AG09309 (cell line): ENCODE measurements around the gene CDKAL1.

ENCODE experiments used
- DNase-seq: peaks from one replicate; pipeline ENCODE4 v3.0.0-alpha.2; 2010; ENCODE audit warnings: low read depth
- H3K4me3 ChIP-seq: 2 replicates; pipeline ENCODE4 v1.5.1; 2011; ENCODE audit warnings: mild to moderate bottlenecking, low read depth, low read length, moderate library complexity; ENCODE audit not compliant: control insufficient read depth
- TF ChIP-seq, protein P1 (sequence below): IDR thresholded peaks from 2 replicates; pipeline ENCODE4 v1.5.1; 2011; ENCODE audit warnings: mild to moderate bottlenecking, low read depth, low read length, inconsistent platforms; ENCODE audit not compliant: insufficient read depth, control insufficient read depth; ENCODE audit errors: missing control alignments

Gene CDKAL1

DNA sequence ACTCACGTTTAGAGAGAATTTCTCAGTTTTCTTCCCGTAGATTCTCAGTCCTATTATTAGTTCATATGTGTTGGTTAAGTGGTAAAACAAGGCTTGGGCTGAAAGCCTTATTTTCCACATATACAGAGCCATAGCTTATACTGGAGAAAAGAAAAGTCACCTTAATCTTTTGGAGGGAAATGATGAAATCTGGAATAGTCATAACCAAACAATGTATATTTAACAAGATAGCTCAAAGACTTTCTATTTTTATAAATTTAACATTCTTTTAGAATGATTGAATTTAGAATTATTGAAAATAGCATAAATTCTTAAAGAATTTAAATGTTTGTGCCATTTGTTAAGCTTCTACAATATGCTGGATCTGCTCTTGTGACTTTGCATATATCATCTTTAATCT is 85.8 kb downstream of the CDKAL1 start:
- TF ChIP-seq, protein P1, sequence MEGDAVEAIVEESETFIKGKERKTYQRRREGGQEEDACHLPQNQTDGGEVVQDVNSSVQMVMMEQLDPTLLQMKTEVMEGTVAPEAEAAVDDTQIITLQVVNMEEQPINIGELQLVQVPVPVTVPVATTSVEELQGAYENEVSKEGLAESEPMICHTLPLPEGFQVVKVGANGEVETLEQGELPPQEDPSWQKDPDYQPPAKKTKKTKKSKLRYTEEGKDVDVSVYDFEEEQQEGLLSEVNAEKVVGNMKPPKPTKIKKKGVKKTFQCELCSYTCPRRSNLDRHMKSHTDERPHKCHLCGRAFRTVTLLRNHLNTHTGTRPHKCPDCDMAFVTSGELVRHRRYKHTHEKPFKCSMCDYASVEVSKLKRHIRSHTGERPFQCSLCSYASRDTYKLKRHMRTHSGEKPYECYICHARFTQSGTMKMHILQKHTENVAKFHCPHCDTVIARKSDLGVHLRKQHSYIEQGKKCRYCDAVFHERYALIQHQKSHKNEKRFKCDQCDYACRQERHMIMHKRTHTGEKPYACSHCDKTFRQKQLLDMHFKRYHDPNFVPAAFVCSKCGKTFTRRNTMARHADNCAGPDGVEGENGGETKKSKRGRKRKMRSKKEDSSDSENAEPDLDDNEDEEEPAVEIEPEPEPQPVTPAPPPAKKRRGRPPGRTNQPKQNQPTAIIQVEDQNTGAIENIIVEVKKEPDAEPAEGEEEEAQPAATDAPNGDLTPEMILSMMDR = no peak
- DNase-seq = no peak
- H3K4me3 ChIP-seq = no peak overlapping the region

DNA sequence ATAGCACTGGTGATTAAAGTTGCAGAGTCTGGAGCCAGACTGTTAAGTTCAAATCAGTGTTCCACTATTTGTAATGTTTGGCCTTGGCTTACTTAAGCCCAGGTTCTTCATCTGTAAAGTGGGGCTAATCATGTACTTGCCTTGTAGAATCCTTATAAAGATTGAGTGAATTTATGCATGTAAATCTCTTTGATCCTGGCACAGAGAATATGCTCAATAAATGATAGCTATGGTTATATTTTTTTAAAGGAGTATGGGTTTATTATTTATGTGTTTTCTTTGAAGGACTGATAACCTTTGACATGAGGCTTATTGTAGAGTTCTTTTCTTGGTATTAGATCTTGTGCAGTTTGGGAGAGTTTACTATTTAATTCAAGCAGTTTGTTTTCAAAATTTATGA is 89.5 kb downstream of the CDKAL1 start:
- no peak for DNase-seq
- TF ChIP-seq, protein P1 = no peak
- H3K4me3 ChIP-seq = no peak overlapping the region

DNA sequence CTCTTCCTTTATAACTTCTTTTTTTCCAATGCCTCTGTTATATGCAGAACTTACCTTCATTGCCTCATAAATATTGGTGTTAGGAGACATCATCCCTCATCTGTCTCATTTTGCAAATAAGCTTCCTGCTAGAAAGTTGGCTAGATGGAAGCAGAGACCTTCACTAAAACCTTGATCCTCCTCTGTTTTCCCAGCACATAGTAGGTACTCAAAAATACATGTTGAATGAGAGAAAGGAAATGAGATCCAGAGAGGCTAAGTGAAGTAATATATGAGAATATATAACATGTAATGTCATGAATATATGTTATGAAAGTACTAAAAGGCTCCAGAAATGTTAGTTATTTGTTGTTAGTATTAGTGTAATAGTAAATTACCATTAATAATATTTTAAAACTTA is 91.9 kb downstream of the CDKAL1 start:
- no peak overlapping the region for H3K4me3 ChIP-seq
- no peak for DNase-seq
- TF ChIP-seq, protein P1 = no peak

DNA sequence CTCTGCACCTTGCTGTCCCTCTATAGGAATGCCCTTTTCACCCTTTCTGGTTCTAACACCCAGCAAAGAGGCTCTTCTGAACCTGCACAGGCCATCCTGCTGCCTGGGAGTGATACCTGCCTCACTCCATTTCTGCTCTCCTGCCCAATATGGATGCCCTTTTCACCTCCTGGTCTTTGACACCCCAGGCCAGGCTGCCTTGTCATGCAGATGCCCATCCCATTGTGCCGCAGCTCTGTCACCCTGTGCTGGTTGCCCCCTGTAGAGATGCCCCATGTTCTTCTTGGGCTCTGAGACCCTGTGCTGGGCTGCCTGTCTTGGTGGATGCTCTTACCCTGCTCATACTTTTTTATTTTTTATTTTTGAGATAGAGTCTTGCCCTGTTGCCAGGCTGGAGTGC is 95.3 kb downstream of the CDKAL1 start:
- TF ChIP-seq, protein P1 = no peak
- H3K4me3 ChIP-seq = no peak overlapping the region
- DNase-seq = no peak

DNA sequence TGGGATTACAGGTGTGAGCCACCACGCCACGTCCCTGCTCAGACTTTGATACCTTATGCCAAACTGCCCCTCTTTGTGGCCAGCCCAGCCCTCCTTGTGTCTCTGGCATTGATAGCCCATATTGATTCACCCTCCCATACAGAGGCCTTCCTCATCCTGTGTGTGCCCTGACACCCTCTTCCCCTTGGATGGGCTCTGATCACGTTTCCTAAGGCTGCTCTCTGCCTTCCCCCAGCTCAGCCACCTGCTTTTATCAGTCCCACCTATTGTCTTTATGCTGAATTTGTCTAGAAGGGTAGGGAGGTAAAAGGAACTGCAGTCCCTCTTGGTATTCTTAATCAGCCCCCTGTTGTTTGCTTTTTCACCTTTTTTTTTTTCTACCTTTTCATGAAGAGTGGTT is 95.9 kb downstream of the CDKAL1 start:
- DNase-seq = no peak
- TF ChIP-seq, protein P1 = no peak
- H3K4me3 ChIP-seq = no peak overlapping the region

DNA sequence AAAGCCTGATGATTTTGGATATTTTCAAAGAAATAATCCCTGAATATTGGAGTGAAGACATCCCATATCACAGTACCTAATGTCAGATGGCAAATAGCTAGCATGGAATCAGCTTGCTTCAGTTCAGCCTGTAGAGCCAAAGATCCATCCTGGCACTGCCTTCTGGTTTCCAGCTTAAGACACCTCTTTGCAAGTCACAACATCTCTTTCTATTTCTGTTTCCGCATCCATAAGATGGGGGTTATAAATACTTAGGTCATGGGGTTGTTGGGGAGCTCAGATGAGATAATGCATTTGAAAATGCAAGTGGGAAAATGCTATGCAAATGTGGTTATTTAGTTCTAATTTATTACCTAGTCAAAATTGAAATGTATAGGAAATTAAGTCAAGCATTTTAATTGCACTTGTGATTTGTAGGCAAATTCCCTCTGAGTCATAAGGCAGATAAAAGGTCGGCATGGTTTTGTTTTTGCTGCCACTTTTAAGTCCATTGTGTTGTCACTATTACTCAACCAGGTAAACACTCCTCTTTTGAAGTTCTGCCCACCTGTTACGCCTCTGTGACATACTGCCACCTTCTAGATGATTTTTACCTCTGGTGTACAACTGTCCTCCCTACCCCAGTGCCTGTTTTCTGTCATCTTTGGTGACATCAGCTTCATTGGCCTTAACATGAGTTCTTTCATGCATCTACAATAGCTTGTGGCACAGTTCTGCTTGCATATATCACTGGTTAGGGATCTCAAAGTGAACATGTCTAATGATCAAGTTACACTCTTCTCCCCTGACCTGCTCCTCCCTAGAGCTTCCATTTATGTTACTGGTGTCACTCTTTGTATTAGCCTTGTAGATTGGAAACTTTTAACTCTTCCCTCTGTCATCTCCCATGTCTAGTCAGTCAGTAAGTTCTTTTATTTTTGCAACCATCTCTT is 96.6 kb downstream of the CDKAL1 start:
- no peak for DNase-seq

More for the DNA sequence above, 96.6 kb downstream of the CDKAL1 start:
- TF ChIP-seq, protein P1 = no peak
- no peak overlapping the region for H3K4me3 ChIP-seq
